Measurements from ENCODE around the gene CPED1. TPM values are rescaled to one million over a fixed set of nuclear protein-coding genes. Genes with fewer than 3 reads are reported as not detected.

Gene CPED1
- total RNA-seq, 1 experiment from 2014 or later, result 1.8 TPM

DNA sequence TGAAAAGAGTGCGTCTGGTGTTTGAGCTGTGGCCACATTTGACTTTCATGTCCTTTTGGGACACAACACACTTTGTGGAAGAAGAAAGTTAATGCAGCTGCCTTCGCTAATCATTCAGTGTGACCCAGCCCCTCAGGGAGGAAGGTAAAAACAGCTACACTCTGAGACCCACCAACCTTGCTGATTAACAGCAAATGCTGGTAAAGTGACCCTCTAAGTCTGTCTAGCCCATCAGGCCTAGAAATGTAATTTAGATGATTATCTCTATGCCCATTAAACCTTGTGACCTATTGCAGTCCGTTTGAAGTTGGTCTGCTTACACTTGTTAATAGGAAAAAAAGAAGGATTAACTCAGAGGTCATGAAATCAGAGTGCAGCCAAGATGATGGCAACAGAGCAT, 178.4 kb downstream of the CPED1 start:
- Histone ChIP-seq H3K9me2 (replicated peaks; ENCODE audit: low read length) (no peaks in the 10 kb centered on the region), H3K9ac (ENCODE audit: low read length) (no peak overlapping the region), H3K79me2 (ENCODE audit: low read length) (no peaks in the 10 kb centered on the region), H3K27ac (ENCODE audit: low read length) (no peak overlapping the region), H2AFZ (ENCODE audit: low read length) (no peak overlapping the region), H3K27me3 (ENCODE audit: low read length) (peaks cover 4% of the 10 kb centered on the region; the same call in 1 of the 2 replicates), H4K20me1 (ENCODE audit: low read length) (no peaks in the 10 kb centered on the region), H3F3A (ENCODE audit: low read length, unreplicated experiment) (no peaks in the 10 kb centered on the region), H3K9me3 (ENCODE audit: low read length) (no peaks in the 10 kb centered on the region), H3K4me2 (ENCODE audit: low read length) (no peak overlapping the region), H3K4me3 (ENCODE audit: low read length) (no peak overlapping the region), H3K4me1 (ENCODE audit: insufficient read depth, low read length) (no peaks in the 10 kb centered on the region), H3K36me3 (ENCODE audit: low read depth, low read length) (no peaks in the 10 kb centered on the region)
- ATAC-seq (no peak), DNase-seq (no peak)
- ChIA-PET POLR2A (ENCODE audit: unreplicated experiment) (no interaction called here), CTCF (no interaction called here)
- BruUV-seq (replicated peaks), result no TSS peak
- intact Hi-C loops (cut with micrococcal nuclease), result no loop called here
- no peak for TF ChIP-seq EZH2phosphoT487 (IDR thresholded peaks at IDR 0.05; ENCODE audit: borderline replicate concordance, low read length)
- TF ChIP-seq EZH2 (IDR thresholded peaks at IDR 0.05; ENCODE audit: low read length, unreplicated experiment), result no peak
- TF ChIP-seq, protein P1, sequence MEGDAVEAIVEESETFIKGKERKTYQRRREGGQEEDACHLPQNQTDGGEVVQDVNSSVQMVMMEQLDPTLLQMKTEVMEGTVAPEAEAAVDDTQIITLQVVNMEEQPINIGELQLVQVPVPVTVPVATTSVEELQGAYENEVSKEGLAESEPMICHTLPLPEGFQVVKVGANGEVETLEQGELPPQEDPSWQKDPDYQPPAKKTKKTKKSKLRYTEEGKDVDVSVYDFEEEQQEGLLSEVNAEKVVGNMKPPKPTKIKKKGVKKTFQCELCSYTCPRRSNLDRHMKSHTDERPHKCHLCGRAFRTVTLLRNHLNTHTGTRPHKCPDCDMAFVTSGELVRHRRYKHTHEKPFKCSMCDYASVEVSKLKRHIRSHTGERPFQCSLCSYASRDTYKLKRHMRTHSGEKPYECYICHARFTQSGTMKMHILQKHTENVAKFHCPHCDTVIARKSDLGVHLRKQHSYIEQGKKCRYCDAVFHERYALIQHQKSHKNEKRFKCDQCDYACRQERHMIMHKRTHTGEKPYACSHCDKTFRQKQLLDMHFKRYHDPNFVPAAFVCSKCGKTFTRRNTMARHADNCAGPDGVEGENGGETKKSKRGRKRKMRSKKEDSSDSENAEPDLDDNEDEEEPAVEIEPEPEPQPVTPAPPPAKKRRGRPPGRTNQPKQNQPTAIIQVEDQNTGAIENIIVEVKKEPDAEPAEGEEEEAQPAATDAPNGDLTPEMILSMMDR (conservative IDR thresholded peaks at IDR 0.05; ENCODE audit: low read depth, low read length), result no peak

GRCh38 chr7:121167971-121168370, 179.5 kb downstream of the CPED1 start:
- Histone ChIP-seq H3K4me2 (ENCODE audit: low read length) (no peak overlapping the region), H3F3A (ENCODE audit: low read length, unreplicated experiment) (no peaks in the 10 kb centered on the region), H3K36me3 (ENCODE audit: low read depth, low read length) (no peaks in the 10 kb centered on the region), H3K27me3 (ENCODE audit: low read length) (peaks cover 4% of the 10 kb centered on the region; the same call in 1 of the 2 replicates), H3K79me2 (ENCODE audit: low read length) (no peaks in the 10 kb centered on the region), H3K9me2 (replicated peaks; ENCODE audit: low read length) (no peaks in the 10 kb centered on the region), H3K4me1 (ENCODE audit: insufficient read depth, low read length) (no peaks in the 10 kb centered on the region), H3K27ac (ENCODE audit: low read length) (no peak overlapping the region), H3K9ac (ENCODE audit: low read length) (no peak overlapping the region), H4K20me1 (ENCODE audit: low read length) (no peaks in the 10 kb centered on the region), H3K4me3 (ENCODE audit: low read length) (no peak overlapping the region), H2AFZ (ENCODE audit: low read length) (no peak overlapping the region), H3K9me3 (ENCODE audit: low read length) (no peaks in the 10 kb centered on the region)
- intact Hi-C loops (cut with micrococcal nuclease), result no loop called here
- no TSS peak for BruUV-seq (replicated peaks)
- ChIA-PET CTCF (no interaction called here), POLR2A (ENCODE audit: unreplicated experiment) (no interaction called here)
- DNase-seq (no peak), ATAC-seq (no peak)
- no peak for TF ChIP-seq EZH2phosphoT487 (IDR thresholded peaks at IDR 0.05; ENCODE audit: borderline replicate concordance, low read length)
- TF ChIP-seq, protein P1 (conservative IDR thresholded peaks at IDR 0.05; ENCODE audit: low read depth, low read length), result no peak
- TF ChIP-seq EZH2 (IDR thresholded peaks at IDR 0.05; ENCODE audit: low read length, unreplicated experiment), result no peak

- no peaks in the 10 kb centered on the region for H3K79me2 ChIP-seq (ENCODE audit: low read length)
- POLR2A ChIA-PET (ENCODE audit: unreplicated experiment), result no interaction called here
- H3K36me3 ChIP-seq (ENCODE audit: low read depth, low read length), result no peaks in the 10 kb centered on the region
- H3K4me1 ChIP-seq (ENCODE audit: insufficient read depth, low read length), result no peaks in the 10 kb centered on the region
- no peak overlapping the region for H2AFZ ChIP-seq (ENCODE audit: low read length)
- H3K9me2 ChIP-seq (replicated peaks; ENCODE audit: low read length), result no peaks in the 10 kb centered on the region
- H3K4me3 ChIP-seq (ENCODE audit: low read length), result no peak overlapping the region
- no peak for DNase-seq
- H3K9ac ChIP-seq (ENCODE audit: low read length), result no peak overlapping the region
- no peaks in the 10 kb centered on the region for H3K9me3 ChIP-seq (ENCODE audit: low read length)
- no peak overlapping the region for H3K4me2 ChIP-seq (ENCODE audit: low read length)
- TF ChIP-seq, protein P1 (conservative IDR thresholded peaks at IDR 0.05; ENCODE audit: low read depth, low read length), result no peak
- TF ChIP-seq EZH2 (IDR thresholded peaks at IDR 0.05; ENCODE audit: low read length, unreplicated experiment) (no peak), EZH2phosphoT487 (IDR thresholded peaks at IDR 0.05; ENCODE audit: borderline replicate concordance, low read length) (no peak)
- H3F3A ChIP-seq (ENCODE audit: low read length, unreplicated experiment), result no peaks in the 10 kb centered on the region
- intact Hi-C loops (cut with micrococcal nuclease), result no loop called here
- H3K27ac ChIP-seq (ENCODE audit: low read length), result no peak overlapping the region
- CTCF ChIA-PET, result no interaction called here
- no peak for ATAC-seq
- H4K20me1 ChIP-seq (ENCODE audit: low read length), result no peaks in the 10 kb centered on the region
- no TSS peak for BruUV-seq (replicated peaks)
- H3K27me3 ChIP-seq (ENCODE audit: low read length), result peaks cover 4% of the 10 kb centered on the region; the same call in 1 of the 2 replicates
These were observed 181.0 kb downstream of the CPED1 start for GRCh38 chr7:121169469-121169868.

Measured in PC-3 (cell line).